BLaER1 (cell line): ENCODE data around the gene TTC34.

Experiments used
- H3K27ac ChIP-seq: shearing (Covaris generic); formaldehyde crosslinking; 2 replicates; pipeline ENCODE4 v1.8.1; 2022
- H3K27me3 ChIP-seq: shearing (Covaris generic); formaldehyde crosslinking; 2 replicates; pipeline ENCODE4 v1.8.1; 2022
- H3K36me3 ChIP-seq: shearing (Covaris generic); formaldehyde crosslinking; 2 replicates; pipeline ENCODE4 v1.8.1; 2022
- H3K4me1 ChIP-seq: shearing (Covaris generic); formaldehyde crosslinking; 2 replicates; pipeline ENCODE4 v1.8.1; 2022
- H3K4me2 ChIP-seq: shearing (Covaris generic); formaldehyde crosslinking; 2 replicates; pipeline ENCODE4 v1.8.1; 2022
- H3K4me3 ChIP-seq: shearing (Covaris generic); formaldehyde crosslinking; 2 replicates; pipeline ENCODE4 v1.8.1; 2022
- H3K9ac ChIP-seq: shearing (Covaris generic); formaldehyde crosslinking; 2 replicates; pipeline ENCODE4 v1.8.1; 2022
- H3K9me3 ChIP-seq: shearing (Covaris generic); formaldehyde crosslinking; 2 replicates; pipeline ENCODE4 v1.8.1; 2022
- H4K20me1 ChIP-seq: shearing (Covaris generic); formaldehyde crosslinking; 2 replicates; pipeline ENCODE4 v1.8.1; 2022
- Cebpa-rat ChIP-seq: shearing (Covaris generic); IDR thresholded peaks from 2 replicates; pipeline ENCODE4 v1.8.1; 2022

The TTC34 gene

DNA sequence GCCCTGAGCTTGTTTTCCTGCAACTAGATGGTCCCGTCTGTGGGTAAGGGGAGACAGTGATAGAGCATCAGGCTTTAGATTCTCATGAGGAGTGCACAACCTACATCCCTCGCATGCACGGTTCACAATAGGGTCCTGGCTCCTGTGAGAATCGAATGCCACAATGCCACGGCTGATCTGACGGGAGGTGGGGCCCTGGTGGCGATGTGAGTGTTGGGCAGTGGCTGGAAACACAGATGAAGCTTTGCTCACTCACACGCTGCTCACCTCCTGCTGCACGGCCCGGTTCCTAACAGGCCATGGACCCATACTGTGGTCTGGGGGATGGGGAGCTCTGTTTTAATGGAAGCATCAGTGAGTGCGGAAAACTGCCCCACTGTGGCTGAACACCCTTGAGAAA lies 35.8 kb upstream of the TTC34 start:
- Histone ChIP-seq H3K4me3 (no peak overlapping the region), H3K9ac (no peak overlapping the region), H3K27me3 (no peaks in the 10 kb centered on the region), H3K36me3 (no peaks in the 10 kb centered on the region), H3K4me2 (no peak overlapping the region), H3K27ac (no peak overlapping the region), H3K4me1 (peaks cover 29% of the 10 kb centered on the region), H3K9me3 (peaks cover 6% of the 10 kb centered on the region; the same call in 1 of the 2 replicates), H4K20me1 (no peaks in the 10 kb centered on the region; the same call in 1 of the 2 replicates)
- TF ChIP-seq Cebpa-rat = no peak

DNA sequence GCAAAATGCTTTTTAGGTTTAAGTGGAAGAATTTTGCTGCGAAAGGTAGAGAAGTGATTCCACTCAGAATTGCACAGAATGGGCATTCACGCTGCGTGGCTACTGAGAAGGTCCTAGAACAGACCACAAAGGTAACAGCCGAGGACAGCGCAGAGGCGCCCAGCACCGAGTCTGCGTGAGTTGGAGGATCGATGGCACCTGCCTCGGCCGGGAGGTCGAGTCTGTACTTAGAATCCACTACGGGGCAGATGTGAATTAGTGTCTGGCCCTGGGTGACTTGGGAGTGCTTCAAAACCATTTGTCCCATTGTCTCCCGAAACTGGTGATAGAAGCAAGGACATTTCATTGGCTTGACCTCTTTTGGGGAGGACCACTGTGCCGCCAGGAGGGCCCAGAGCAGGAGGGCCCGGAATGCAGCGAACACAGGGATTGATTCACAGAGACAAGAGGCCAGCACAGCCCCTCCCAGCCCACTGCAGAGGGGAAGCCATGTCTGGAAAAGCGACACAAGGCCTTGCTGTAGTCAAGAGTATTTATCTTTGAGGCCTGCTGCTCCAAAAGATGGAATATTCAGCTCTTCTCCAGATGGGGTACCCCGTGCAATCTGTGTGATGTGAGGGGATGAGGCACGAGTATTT lies 35.0 kb upstream of the TTC34 start:
- no peaks in the 10 kb centered on the region for H3K27me3 ChIP-seq
- no peak overlapping the region for H3K27ac ChIP-seq
- TF ChIP-seq Cebpa-rat = no peak
- no peak overlapping the region for H3K9ac ChIP-seq
- peaks cover 29% of the 10 kb centered on the region for H3K4me1 ChIP-seq
- H3K36me3 ChIP-seq = no peaks in the 10 kb centered on the region
- peaks cover 6% of the 10 kb centered on the region; the same call in 1 of the 2 replicates for H3K9me3 ChIP-seq
- H3K4me3 ChIP-seq = no peak overlapping the region
- no peak overlapping the region for H3K4me2 ChIP-seq
- no peaks in the 10 kb centered on the region; the same call in 1 of the 2 replicates for H4K20me1 ChIP-seq

DNA sequence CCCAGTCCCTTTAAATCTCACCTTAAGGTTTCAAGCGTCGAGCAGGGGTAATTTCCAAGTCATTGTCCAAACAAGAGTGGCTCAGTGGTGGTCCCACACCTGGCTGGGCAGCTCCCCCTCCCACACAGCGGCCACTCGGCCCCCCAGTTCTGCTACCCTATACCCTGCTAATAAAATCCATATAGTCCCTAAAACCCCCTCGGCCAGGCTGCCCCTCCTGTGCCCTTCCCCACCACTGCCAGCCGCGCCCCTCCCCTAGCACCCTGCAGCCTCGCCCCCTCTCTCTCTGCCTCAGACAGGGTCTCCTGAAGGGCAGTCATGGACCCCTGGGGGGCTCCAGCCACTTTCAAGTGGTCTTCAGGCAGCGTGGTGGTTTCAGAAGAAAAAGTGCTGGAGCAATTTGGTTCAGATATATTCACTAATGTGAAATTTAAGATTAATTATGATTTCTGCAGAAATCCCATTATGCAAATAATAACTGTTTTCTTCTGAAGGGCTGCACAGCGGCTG lies 34.2 kb upstream of the TTC34 start:
- Histone ChIP-seq H3K27me3 (no peaks in the 10 kb centered on the region), H3K4me2 (no peak overlapping the region), H3K4me1 (peaks cover 23% of the 10 kb centered on the region), H4K20me1 (no peaks in the 10 kb centered on the region; the same call in 1 of the 2 replicates), H3K9me3 (peaks cover 6% of the 10 kb centered on the region; the same call in 1 of the 2 replicates), H3K4me3 (no peak overlapping the region), H3K27ac (no peak overlapping the region), H3K9ac (no peak overlapping the region), H3K36me3 (no peaks in the 10 kb centered on the region)
- no peak for TF ChIP-seq Cebpa-rat

DNA sequence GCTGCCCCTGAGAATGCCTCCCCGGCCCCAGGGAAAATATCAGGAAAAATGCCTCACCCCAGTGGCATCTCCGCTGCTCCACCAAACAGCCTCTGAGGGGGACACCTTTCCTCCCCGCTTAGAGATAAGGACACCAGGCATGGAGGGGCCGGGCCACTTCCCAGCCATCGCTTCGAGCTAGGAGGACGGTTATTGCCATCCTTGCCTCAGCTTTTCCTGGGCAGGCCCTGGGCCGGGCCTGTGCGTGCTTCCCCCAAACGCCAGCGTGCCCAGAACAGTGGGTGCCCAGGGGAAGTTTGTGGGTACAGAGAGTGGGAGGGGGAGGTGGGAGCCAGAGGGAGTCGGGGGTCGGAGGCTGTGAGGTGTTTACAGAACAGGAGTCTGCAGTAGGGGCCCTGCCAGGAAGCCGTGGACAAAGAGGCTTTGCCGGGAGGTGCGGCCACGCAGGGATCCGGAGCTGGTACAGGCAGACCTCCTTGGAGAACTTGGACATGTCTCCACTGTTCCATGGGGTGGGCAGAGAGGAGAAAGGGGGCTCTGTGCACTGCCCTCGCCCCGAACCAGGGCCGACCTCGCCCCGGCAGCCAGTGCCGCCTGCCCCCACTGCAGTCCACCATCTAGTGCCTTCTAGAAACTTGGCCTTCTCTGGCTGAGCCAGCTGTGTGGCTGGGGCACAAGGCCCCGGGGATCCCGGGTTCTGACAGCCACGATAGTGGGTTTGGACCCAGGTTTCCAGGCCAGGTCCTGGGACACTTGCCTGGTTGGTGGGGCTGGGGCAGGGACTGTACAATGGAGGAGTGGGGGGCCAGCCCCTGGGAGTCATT lies 33.5 kb upstream of the TTC34 start:
- Histone ChIP-seq H3K27me3 (no peaks in the 10 kb centered on the region), H3K4me1 (peaks cover 15% of the 10 kb centered on the region), H4K20me1 (no peaks in the 10 kb centered on the region; the same call in 1 of the 2 replicates), H3K9me3 (peaks cover 6% of the 10 kb centered on the region; the same call in 1 of the 2 replicates), H3K9ac (no peak overlapping the region), H3K27ac (no peak overlapping the region), H3K4me3 (no peak overlapping the region), H3K4me2 (no peak overlapping the region), H3K36me3 (no peaks in the 10 kb centered on the region)
- TF ChIP-seq Cebpa-rat = no peak

DNA sequence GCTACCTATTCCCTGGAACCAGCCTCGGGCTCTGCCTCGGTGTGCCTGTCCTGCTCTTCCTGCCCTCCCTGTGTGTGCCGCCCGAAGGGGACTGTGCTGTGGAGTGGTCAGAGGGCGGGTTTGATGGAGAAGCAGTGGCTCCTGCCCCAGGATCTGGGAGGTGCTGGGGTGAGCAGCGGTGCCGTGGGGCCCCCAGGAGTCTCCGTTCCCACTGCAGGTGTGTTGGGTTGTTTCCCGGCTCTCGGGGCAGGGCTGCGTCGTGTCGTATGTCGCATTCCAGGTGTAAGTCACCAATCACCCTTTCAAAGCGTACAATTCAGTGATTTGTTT lies 32.6 kb upstream of the TTC34 start:
- H3K4me3 ChIP-seq = no peak overlapping the region
- H3K4me2 ChIP-seq = no peak overlapping the region
- TF ChIP-seq Cebpa-rat = no peak
- no peak overlapping the region for H3K27ac ChIP-seq
- H3K36me3 ChIP-seq = no peaks in the 10 kb centered on the region
- 0 out of 2 replicates have a peak, but pooled peaks cover 1% of the 10 kb centered on the region for H3K9me3 ChIP-seq
- H3K27me3 ChIP-seq = no peaks in the 10 kb centered on the region
- no peak overlapping the region for H3K9ac ChIP-seq
- no peaks in the 10 kb centered on the region; the same call in 1 of the 2 replicates for H4K20me1 ChIP-seq
- H3K4me1 ChIP-seq = peaks cover 11% of the 10 kb centered on the region

DNA sequence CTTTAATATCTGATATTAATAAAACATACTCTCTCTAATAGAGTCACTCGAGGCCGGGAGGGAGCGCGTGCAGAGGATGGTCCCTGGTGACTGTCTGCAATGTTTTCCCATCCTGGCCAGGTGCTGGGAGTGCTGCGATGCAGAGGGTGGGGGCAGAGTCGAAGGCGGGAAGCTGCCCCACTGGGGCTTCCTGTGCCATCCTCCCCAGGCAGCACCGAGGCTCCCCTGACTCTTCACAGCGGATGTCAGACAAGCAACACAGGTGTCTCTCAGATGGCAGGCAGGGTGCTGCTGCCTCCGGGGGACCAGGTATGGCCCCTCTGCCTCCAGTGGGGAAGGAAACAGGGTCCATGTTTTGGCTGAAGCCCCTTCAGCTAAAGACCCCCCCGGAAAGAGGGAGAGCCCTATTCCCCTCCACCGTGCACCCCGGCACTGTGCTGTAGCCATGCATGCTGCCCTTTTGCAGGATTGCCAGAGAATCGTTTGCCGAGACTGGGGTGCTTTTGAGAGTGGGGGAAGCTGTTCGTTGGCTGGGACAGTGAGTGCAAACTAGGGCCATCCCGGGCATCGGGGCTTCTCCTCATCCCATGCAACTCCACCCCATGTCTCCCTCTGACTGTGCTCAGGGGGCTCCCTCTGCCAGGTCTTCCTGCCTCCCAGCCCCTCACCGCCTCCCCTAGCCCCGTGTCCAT lies 32.1 kb upstream of the TTC34 start:
- Histone ChIP-seq H3K9ac (no peak overlapping the region), H3K4me2 (peak overlapping the region; percentile 31), H3K27ac (no peak overlapping the region), H3K9me3 (peaks cover 6% of the 10 kb centered on the region), H3K36me3 (no peaks in the 10 kb centered on the region), H3K4me3 (no peak overlapping the region), H4K20me1 (no peaks in the 10 kb centered on the region; the same call in 1 of the 2 replicates), H3K27me3 (no peaks in the 10 kb centered on the region), H3K4me1 (peaks cover 11% of the 10 kb centered on the region)
- no peak for TF ChIP-seq Cebpa-rat

DNA sequence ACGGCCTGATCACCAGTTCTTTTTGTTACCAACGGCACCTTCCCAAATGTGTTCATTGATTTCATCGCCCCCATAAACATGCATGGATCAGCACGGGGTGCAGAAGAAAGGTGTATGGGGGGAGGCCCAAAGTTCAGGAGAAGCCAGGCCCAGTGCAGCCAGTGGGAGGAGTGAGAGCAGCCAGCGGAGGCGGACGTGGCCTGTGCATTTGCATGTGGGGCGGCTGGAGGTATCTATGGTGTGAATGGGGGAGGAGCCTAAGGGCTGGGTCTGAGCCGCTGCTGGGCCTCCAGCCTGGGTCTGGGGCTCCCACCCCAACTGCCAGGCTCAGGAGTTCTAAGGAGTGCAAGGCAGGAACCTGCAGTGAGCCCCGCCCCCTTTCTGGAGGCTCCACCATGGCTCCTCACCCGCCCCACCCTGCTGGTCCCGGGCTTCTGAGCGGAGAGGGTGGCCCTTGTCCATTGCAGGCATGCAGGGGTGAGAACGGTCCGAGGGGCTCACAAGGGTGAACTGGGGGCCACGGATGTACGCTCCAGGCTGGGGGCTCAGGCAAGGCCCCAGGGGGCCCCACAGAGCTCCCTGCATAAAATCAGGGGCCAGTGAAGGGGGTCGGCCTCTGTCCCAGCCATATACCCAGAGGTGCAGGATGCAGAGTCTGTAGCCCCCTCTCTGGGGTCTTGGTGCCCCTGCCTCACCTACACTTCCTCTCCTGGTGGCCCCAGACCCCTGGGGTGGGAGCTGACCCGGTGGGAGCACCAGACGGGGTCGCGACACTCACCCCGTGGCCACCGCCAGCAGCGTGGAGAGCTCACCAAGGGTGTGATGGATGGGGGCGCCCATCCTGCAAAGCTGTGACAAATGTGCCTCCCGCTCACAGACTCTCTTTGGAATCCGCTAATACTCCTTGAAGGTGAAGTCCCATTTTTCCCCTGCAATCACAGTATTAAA lies 31.3 kb upstream of the TTC34 start:
- no peak overlapping the region for H3K9ac ChIP-seq
- H4K20me1 ChIP-seq = no peaks in the 10 kb centered on the region; the same call in 1 of the 2 replicates
- no peak overlapping the region for H3K4me3 ChIP-seq
- no peak overlapping the region for H3K27ac ChIP-seq
- H3K4me2 ChIP-seq = peak overlapping the region; percentile 31
- H3K27me3 ChIP-seq = no peaks in the 10 kb centered on the region
- H3K36me3 ChIP-seq = no peaks in the 10 kb centered on the region
- TF ChIP-seq Cebpa-rat = no peak
- H3K9me3 ChIP-seq = peaks cover 14% of the 10 kb centered on the region
- H3K4me1 ChIP-seq = peaks cover 11% of the 10 kb centered on the region

DNA sequence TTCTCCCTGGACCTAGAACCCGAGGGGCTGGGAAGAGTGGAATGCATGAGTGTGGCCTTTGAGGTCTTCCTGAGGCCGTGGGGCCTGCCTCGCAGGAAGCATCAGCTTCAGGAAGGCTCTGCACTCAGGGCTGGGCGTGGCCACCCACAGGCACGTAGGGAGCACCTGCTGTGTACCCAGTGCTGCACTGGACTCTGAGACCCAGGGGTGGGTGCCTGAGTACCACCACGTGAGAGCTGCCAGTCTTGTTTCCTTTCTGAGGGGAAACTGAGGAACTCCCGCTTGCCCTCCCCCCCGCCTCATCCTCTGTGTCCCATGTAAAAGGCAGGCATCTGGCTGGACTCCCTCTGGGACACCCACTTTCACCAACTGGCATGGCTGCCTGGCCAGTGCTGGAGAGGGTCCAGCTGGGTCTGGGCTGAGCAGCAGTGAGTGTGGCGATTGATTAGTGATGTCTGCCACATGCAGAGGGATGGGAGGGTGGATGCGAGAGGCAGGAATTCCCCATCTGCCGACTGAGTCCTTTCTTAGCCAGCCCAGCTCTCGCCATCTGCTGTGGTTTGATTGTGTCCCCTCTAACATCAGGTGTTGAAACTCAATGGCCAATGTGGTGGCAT lies 30.2 kb upstream of the TTC34 start:
- no peak for TF ChIP-seq Cebpa-rat
- no peak overlapping the region for H3K27ac ChIP-seq
- H3K4me3 ChIP-seq = no peak overlapping the region
- peaks cover 25% of the 10 kb centered on the region for H3K9me3 ChIP-seq
- H3K36me3 ChIP-seq = no peaks in the 10 kb centered on the region
- H4K20me1 ChIP-seq = no peaks in the 10 kb centered on the region; the same call in 1 of the 2 replicates
- no peaks in the 10 kb centered on the region for H3K27me3 ChIP-seq
- no peak overlapping the region for H3K9ac ChIP-seq
- H3K4me1 ChIP-seq = peaks cover 11% of the 10 kb centered on the region
- H3K4me2 ChIP-seq = no peak overlapping the region
